Measurements from ENCODE around the gene SUCNR1.
"Not testable (repeated sequence)": the region's sequence is repeated elsewhere in the genome, so short reads cannot be mapped to it uniquely, and the experiment has no call there.

Gene SUCNR1

DNA sequence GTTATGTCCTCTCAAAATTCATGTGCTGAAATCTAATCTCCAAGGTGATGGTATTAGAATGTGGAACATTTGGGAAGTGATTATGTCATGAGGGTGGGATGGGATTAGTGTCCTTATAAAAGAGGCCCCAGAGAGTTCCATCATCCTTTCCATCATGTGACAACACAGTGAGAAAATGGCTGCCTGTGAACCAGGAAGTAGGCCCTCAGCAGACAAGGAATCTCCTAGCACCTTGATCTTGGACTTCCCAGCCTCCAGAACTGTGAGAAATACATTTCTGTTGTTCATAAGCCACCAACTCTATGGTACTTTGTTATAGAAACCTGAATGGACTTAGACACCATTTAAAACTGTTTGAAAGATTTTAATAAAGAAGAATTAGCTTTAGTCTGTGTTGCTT lies 20.8 kb downstream of the SUCNR1 start:
- no peak for TF ChIP-seq CTCF (IDR thresholded peaks at IDR 0.05)
- Histone ChIP-seq H3K4me1 (no peaks in the 10 kb centered on the region), H3K27ac (no peak overlapping the region), H3K9ac (no peak overlapping the region), H3K4me3 (ENCODE audit: low read depth, low read length) (no peak overlapping the region), H3K27me3 (ENCODE audit: control insufficient read depth, insufficient read depth, low read length) (no peaks in the 10 kb centered on the region), H3K79me2 (no peaks in the 10 kb centered on the region), H2AFZ (no peak overlapping the region), H3K9me3 (ENCODE audit: control insufficient read depth, low read length) (no peaks in the 10 kb centered on the region), H3K4me2 (ENCODE audit: low read length) (no peak overlapping the region), H3K36me3 (ENCODE audit: control insufficient read depth, insufficient read depth, low read length) (no peaks in the 10 kb centered on the region)

DNA sequence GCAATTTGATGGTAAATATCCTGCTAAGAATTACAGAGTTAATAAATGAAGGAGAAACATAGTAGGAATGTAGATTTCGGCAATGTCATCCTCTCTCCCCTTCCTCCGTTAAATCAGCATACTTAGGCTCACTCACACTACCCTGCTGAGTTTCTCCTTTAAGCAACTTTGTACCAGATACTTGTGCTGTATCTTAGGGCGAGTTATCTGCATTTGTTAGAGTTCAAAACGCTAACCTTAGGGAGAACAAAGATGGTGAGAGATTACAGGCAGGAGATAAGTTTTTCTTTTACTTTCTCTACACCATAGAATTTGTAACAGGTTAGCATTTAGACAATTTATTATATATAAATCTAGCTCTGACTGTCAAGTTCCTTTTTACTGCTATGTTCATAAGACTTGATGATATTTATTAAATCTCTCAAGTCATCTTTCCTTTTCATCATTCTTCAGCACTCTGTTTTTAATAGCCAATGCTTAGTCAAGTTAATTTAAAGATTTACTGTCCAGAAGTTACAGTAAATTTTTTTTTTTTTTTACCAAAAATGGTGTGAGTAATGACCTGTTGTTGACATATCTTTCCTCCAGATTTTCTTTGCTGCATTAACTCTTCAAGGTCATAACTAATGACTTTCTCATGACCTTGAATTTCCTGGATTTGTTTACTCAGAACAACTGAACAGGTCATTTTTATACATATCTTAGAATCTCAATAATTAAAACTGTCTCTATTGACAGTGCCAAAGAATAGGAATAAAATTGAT lies 22.2 kb downstream of the SUCNR1 start:
- Histone ChIP-seq H3K4me1 (no peaks in the 10 kb centered on the region), H3K79me2 (no peaks in the 10 kb centered on the region), H3K27me3 (ENCODE audit: control insufficient read depth, insufficient read depth, low read length) (no peaks in the 10 kb centered on the region), H3K27ac (no peak overlapping the region), H3K4me3 (ENCODE audit: low read depth, low read length) (no peak overlapping the region), H3K4me2 (ENCODE audit: low read length) (no peak overlapping the region), H2AFZ (no peak overlapping the region), H3K36me3 (ENCODE audit: control insufficient read depth, insufficient read depth, low read length) (no peaks in the 10 kb centered on the region), H3K9me3 (ENCODE audit: control insufficient read depth, low read length) (no peaks in the 10 kb centered on the region), H3K9ac (no peak overlapping the region)
- TF ChIP-seq CTCF (IDR thresholded peaks at IDR 0.05) = no peak

- no peak overlapping the region for H3K4me2 ChIP-seq (ENCODE audit: low read length)
- H3K4me3 ChIP-seq (ENCODE audit: low read depth, low read length) = no peak overlapping the region
- no peak for TF ChIP-seq CTCF (IDR thresholded peaks at IDR 0.05)
- no peaks in the 10 kb centered on the region for H3K36me3 ChIP-seq (ENCODE audit: control insufficient read depth, insufficient read depth, low read length)
- H3K27ac ChIP-seq = no peak overlapping the region
- no peak overlapping the region for H3K9ac ChIP-seq
- H3K79me2 ChIP-seq = no peaks in the 10 kb centered on the region
- no peaks in the 10 kb centered on the region for H3K27me3 ChIP-seq (ENCODE audit: control insufficient read depth, insufficient read depth, low read length)
- no peaks in the 10 kb centered on the region for H3K9me3 ChIP-seq (ENCODE audit: control insufficient read depth, low read length)
- no peak overlapping the region for H2AFZ ChIP-seq
- H3K4me1 ChIP-seq = no peaks in the 10 kb centered on the region
These were observed 23.0 kb downstream of the SUCNR1 start for GRCh38 chr3:151896246-151897012.

DNA sequence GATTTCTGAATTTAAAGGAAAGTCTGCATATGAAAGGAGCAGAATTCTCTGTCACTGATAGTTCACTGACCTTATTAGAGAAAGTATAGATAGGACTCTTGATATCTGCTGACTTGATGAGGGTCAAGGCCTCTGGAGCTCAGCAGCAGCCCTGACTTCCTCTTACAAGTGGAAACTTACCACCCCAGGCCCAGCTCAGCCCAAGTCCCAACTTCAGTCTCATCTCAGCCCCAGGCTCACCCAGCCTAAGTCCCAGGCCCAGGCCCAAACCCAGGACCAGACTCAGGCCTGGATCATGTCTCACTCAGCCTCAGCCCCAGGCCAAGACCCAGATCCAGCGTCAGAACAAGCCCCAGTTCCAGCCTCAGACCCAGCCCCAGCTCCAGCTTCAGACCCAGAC lies 24.7 kb downstream of the SUCNR1 start:
- not testable (repeated sequence) for H3K79me2 ChIP-seq; H3K27me3 ChIP-seq (ENCODE audit: control insufficient read depth, insufficient read depth, low read length); H2AFZ ChIP-seq; H3K36me3 ChIP-seq (ENCODE audit: control insufficient read depth, insufficient read depth, low read length); H3K4me2 ChIP-seq (ENCODE audit: low read length); H3K4me3 ChIP-seq (ENCODE audit: low read depth, low read length); H3K4me1 ChIP-seq; H3K9ac ChIP-seq; H3K9me3 ChIP-seq (ENCODE audit: control insufficient read depth, low read length); H3K27ac ChIP-seq

GRCh38 chr3:151898564-151899261 lies 25.3 kb downstream of the SUCNR1 start:
- not testable (repeated sequence) for H3K4me2 ChIP-seq (ENCODE audit: low read length); H3K9me3 ChIP-seq (ENCODE audit: control insufficient read depth, low read length); H3K27ac ChIP-seq; H3K36me3 ChIP-seq (ENCODE audit: control insufficient read depth, insufficient read depth, low read length); H3K9ac ChIP-seq; H2AFZ ChIP-seq; H3K4me1 ChIP-seq; H3K4me3 ChIP-seq (ENCODE audit: low read depth, low read length); H3K79me2 ChIP-seq; H3K27me3 ChIP-seq (ENCODE audit: control insufficient read depth, insufficient read depth, low read length)
